ENCODE data around the gene LMO3.

DNA sequence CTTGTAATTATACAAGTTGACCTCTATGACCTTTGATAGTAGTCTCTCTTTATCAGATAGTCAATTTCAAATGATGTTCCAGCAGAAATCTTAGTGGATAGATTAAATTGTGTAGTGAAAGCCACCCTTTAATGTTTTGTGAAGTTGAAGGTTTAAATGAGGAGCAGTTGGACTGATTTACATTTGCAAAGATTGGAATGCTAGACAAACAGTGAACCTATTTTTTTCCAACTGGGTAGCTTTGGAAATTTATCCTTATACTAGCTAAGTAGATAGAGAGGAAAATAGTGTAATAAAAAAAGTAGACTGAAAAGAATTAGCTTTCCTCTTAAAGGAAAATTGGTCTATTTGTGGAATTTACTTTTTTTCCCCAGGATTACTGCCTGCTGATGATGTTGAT is 53.7 kb downstream of the LMO3 start:
- TF ChIP-seq, protein P1, sequence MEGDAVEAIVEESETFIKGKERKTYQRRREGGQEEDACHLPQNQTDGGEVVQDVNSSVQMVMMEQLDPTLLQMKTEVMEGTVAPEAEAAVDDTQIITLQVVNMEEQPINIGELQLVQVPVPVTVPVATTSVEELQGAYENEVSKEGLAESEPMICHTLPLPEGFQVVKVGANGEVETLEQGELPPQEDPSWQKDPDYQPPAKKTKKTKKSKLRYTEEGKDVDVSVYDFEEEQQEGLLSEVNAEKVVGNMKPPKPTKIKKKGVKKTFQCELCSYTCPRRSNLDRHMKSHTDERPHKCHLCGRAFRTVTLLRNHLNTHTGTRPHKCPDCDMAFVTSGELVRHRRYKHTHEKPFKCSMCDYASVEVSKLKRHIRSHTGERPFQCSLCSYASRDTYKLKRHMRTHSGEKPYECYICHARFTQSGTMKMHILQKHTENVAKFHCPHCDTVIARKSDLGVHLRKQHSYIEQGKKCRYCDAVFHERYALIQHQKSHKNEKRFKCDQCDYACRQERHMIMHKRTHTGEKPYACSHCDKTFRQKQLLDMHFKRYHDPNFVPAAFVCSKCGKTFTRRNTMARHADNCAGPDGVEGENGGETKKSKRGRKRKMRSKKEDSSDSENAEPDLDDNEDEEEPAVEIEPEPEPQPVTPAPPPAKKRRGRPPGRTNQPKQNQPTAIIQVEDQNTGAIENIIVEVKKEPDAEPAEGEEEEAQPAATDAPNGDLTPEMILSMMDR (IDR thresholded peaks at IDR 0.05; ENCODE audit: poor library complexity), result no peak
- TF ChIP-seq EZH2phosphoT487 (IDR thresholded peaks at IDR 0.05; ENCODE audit: low read depth, severe bottlenecking, unreplicated experiment) (no peak), EZH2 (IDR thresholded peaks at IDR 0.05; ENCODE audit: borderline replicate concordance) (no peak)

Measured in hepatocyte (in vitro differentiated cells).